Measurements from ENCODE around the gene FADS1. TPM values are rescaled to one million over a fixed set of nuclear protein-coding genes. Genes with fewer than 3 reads are reported as not detected.

Gene FADS1
- total and polyA plus RNA-seq, 11 donors, result 14.3 to 72.6 (median 23.6) TPM

DNA sequence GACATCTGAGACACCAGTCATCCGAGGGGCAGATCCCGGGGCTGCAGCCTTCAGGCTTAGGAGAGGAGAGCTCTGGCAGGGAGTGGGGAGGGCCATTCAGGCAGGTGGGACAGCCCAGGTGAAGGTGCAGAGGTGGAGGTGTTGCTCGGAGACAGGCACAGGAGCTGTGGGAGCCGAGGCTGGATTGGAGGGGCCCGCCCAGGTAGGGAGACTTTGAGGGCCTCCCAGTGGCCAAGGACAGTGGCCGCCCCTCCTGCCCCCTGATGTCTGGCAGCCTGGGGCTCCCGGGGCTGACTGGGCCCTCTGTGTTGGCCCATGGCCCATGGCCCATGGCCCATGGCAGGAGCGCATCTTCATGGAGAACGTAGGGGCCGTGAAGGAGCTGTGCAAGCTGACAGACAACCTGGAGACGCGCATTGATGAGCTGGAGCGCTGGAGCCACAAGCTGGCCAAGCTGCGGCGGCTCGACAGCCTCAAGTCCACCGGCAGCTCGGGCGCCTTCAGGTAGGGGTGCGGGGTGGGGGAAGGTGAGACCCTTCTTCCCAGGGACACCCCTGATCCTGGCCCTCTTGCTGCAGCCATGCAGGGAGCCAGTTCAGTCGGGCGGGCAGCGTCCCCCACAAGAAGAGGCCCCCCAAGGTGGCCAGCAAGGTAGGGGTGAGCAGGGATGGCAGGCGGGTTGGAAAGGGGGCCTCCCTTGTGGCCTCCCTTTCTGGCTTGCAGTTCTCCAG, 37.7 kb downstream of the FADS1 start:
- 86 to 91% (median 89%) methylated on average over 20 to 24 of the region's 24 CpGs for WGBS, 4 donors
- H3K27me3 ChIP-seq, result no peaks in the 10 kb centered on the region
- H3K4me1 ChIP-seq, result peaks cover 0 to 12% (median 8%) of the 10 kb centered on the region in 12 donors
- H3K4me3 ChIP-seq, result no peak overlapping the region
- DNase-seq, result peak in 1 of 5 donors; percentile 57
- no peak for TF ChIP-seq POLR2A (IDR thresholded peaks at IDR 0.05)
- TF ChIP-seq, protein P1, sequence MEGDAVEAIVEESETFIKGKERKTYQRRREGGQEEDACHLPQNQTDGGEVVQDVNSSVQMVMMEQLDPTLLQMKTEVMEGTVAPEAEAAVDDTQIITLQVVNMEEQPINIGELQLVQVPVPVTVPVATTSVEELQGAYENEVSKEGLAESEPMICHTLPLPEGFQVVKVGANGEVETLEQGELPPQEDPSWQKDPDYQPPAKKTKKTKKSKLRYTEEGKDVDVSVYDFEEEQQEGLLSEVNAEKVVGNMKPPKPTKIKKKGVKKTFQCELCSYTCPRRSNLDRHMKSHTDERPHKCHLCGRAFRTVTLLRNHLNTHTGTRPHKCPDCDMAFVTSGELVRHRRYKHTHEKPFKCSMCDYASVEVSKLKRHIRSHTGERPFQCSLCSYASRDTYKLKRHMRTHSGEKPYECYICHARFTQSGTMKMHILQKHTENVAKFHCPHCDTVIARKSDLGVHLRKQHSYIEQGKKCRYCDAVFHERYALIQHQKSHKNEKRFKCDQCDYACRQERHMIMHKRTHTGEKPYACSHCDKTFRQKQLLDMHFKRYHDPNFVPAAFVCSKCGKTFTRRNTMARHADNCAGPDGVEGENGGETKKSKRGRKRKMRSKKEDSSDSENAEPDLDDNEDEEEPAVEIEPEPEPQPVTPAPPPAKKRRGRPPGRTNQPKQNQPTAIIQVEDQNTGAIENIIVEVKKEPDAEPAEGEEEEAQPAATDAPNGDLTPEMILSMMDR (IDR thresholded peaks at IDR 0.05), result no peak
- no peaks in the 10 kb centered on the region for H3K9me3 ChIP-seq
- no peak overlapping the region for H3K27ac ChIP-seq
- no peak for ATAC-seq
- intact Hi-C loops (cut with DNase I), result no loop called here
- peaks cover 0 to 10% (median 0%) of the 10 kb centered on the region in 9 donors for H3K36me3 ChIP-seq

DNA sequence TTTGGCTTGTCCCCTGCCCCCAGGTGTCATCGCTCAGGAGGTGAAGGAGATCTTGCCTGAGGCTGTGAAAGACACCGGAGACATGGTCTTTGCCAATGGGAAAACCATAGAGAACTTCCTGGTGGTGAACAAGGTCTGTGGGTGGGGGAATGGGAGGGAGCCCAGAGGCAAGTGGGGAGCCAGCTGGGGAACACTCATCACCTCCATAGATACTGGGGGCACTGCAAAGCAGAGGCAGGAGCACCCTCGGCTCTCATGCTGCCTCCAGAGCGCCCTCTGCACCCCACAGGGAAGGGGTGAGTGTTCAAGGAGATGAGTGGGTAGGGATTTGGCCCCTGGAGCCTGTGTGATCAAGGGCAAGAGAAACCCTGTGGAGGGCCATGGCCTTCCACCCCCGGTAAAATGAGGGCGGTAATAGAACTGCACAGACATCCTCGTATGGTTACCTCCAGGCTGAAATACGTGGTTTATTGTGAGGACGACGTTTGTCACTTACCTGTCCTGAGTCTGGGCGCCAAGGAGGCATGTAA, 38.4 kb downstream of the FADS1 start:
- Histone ChIP-seq H3K36me3 (peaks cover 0 to 3% (median 0%) of the 10 kb centered on the region in 9 donors), H3K4me3 (no peak overlapping the region), H3K9me3 (no peaks in the 10 kb centered on the region), H3K27ac (no peak overlapping the region), H3K4me1 (peaks cover 0 to 12% (median 8%) of the 10 kb centered on the region in 12 donors), H3K27me3 (no peaks in the 10 kb centered on the region)
- WGBS, 4 donors, result 89 to 95% (median 93%) methylated on average over 11 of the region's 11 CpGs
- intact Hi-C loops (cut with DNase I), result no loop called here
- DNase-seq, result peak in 1 of 5 donors; percentile 28
- ATAC-seq, result no peak
- TF ChIP-seq POLR2A (IDR thresholded peaks at IDR 0.05), result no peak
- TF ChIP-seq, protein P1 (IDR thresholded peaks at IDR 0.05), result no peak

DNA sequence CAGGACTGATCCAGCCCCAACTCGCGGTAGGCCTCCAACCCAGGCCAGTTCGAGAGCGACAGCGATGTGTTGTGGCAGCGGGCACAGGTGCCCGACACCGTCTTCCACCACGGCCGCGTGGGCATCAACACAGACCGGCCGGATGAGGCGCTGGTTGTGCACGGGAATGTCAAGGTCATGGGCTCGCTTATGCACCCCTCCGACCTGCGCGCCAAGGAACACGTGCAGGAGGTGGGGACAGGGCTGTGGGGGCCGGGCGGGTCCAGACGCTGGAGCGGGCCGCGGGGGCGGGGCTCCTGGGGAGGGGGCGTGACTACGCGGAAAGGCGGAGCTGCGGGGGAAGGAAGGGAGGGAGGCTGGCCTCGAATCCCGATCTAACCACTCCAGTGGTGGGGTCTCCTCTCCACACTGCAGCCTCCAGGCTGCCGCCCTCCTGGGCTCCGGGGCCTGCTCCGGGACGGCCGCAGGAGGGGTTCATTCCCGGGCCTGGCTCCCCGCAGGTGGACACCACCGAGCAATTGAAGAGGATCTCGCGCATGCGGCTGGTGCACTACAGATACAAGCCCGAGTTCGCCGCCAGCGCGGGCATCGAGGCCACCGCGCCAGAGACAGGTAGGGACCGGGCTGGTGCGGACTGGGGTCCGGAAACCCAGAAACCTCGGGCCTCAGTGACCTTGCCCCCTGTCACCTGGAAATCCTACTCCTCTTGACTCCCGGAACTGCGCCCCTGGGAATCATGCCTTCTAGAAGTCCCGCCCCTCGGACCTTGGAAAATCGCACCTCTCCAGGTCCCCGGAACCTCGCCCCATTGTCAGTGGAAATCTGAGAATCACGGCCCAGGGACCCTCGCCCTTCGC, 39.3 kb downstream of the FADS1 start:
- ATAC-seq, result peak in 3 of 4 donors; percentile 58 to 78 (median 70)
- Histone ChIP-seq H3K4me3 (peak overlapping the region in 9 of 12 donors; percentile 17 to 41 (median 29)), H3K9me3 (no peaks in the 10 kb centered on the region), H3K27ac (peak overlapping the region in 1 of 12 donors; percentile 27), H3K4me1 (peaks cover 0 to 15% (median 8%) of the 10 kb centered on the region in 12 donors), H3K27me3 (no peaks in the 10 kb centered on the region), H3K36me3 (no peaks in the 10 kb centered on the region)
- WGBS, 4 donors, result 35 to 60% (median 43%) methylated on average over 35 to 67 of the region's 67 CpGs
- TF ChIP-seq, protein P1 (IDR thresholded peaks at IDR 0.05), result no peak
- TF ChIP-seq POLR2A (IDR thresholded peaks at IDR 0.05), result no peak
- peak; percentile 54 to 77 (median 67) for DNase-seq
- intact Hi-C loops (cut with DNase I), result no loop called here
